IMR-90 (cell line): ENCODE results near the gene PDE4A. TPM values are rescaled to one million over a fixed set of nuclear protein-coding genes. Genes with fewer than 3 reads are reported as not detected.

ENCODE experiments used
- ATAC-seq: fragments of 200-7000 bp; cut with Tn5 transposase; 2 replicates; pipeline ENCODE4 v1.9.1; 2020; ENCODE audit warnings: low read depth, mild to moderate bottlenecking, moderate library complexity
- BruUV-seq: library from RNA; stranded (reverse); fragments of 400-500 nt; replicated peaks from 2 replicates; lab custom pipeline; 2021; lab: Mats Ljungman, UMichigan
- CTCF ChIA-PET: fragments of 300-600 bp; formaldehyde crosslinking; extraction: SDS; loops from one replicate; lab custom pipeline; 2021; ENCODE audit warnings: antibody characterized with exemption; lab: Yijun Ruan, JAX
- POLR2A ChIA-PET: fragments of 300-600 bp; sonication (Branson Sonifier 250); formaldehyde crosslinking; loops from one replicate; lab custom pipeline; 2022; ENCODE audit warnings: antibody characterized with exemption; ENCODE audit not compliant: unreplicated experiment; lab: Charles Lee
- DNase-seq: peaks from one replicate; pipeline ENCODE4 v3.0.0; 2013
- H2AFZ ChIP-seq: replicated peaks from 2 replicates; pipeline ENCODE3; 2013; ENCODE audit warnings: low read length, mild to moderate bottlenecking; ENCODE audit not compliant: poor library complexity
- H2AK5ac ChIP-seq: 2 replicates; pipeline ENCODE4 v1.6.1; 2013; ENCODE audit warnings: low read depth, low read length, inconsistent platforms
- H2AK9ac ChIP-seq: replicated peaks from 2 replicates; pipeline ENCODE3; 2013; ENCODE audit warnings: mild to moderate bottlenecking, low read depth, low read length, moderate library complexity; ENCODE audit not compliant: poor library complexity
- H2BK120ac ChIP-seq: 2 replicates; pipeline ENCODE4 v1.6.1; 2013; ENCODE audit warnings: low read depth, low read length, inconsistent platforms
- H2BK15ac ChIP-seq: 3 replicates; pipeline ENCODE4 v1.6.1; 2013; ENCODE audit warnings: low read depth, low read length, inconsistent platforms
- H2BK20ac ChIP-seq: 2 replicates; pipeline ENCODE4 v1.6.1; 2013; ENCODE audit warnings: low read depth, mild to moderate bottlenecking, inconsistent platforms, low read length, moderate library complexity
- H2BK5ac ChIP-seq: 2 replicates; pipeline ENCODE4 v1.6.1; 2013; ENCODE audit warnings: mild to moderate bottlenecking, low read depth, low read length, inconsistent platforms; ENCODE audit not compliant: poor library complexity, severe bottlenecking
- H3K14ac ChIP-seq: replicated peaks from 2 replicates; pipeline ENCODE4 v1.6.1; 2013; ENCODE audit warnings: low read depth, low read length, inconsistent platforms
- H3K18ac ChIP-seq: 2 replicates; pipeline ENCODE4 v1.6.1; 2013; ENCODE audit warnings: low read depth, low read length, control low read depth
- H3K23ac ChIP-seq: 2 replicates; pipeline ENCODE4 v1.6.1; 2013; ENCODE audit warnings: low read depth, low read length, inconsistent platforms
- H3K27ac ChIP-seq: 2 replicates; pipeline ENCODE4 v1.5.1; 2013; ENCODE audit warnings: mild to moderate bottlenecking, control low read depth, low read length; ENCODE audit not compliant: insufficient read depth
- H3K27me3 ChIP-seq: 2 replicates; pipeline ENCODE4 v1.6.1; 2013; ENCODE audit warnings: low read length; ENCODE audit not compliant: control insufficient read depth, insufficient read depth
- H3K36me3 ChIP-seq: 2 replicates; pipeline ENCODE4 v1.6.1; 2013; ENCODE audit warnings: low read length, mixed read lengths; ENCODE audit not compliant: control insufficient read depth, insufficient read depth
- H3K4ac ChIP-seq: 2 replicates; pipeline ENCODE4 v1.6.1; 2013; ENCODE audit warnings: low read depth, low read length, inconsistent platforms
- H3K4me1 ChIP-seq: 2 replicates; pipeline ENCODE4 v1.6.1; 2013; ENCODE audit warnings: low read length, mixed read lengths; ENCODE audit not compliant: control insufficient read depth, insufficient read depth
- H3K4me2 ChIP-seq: 2 replicates; pipeline ENCODE4 v1.6.1; 2013; ENCODE audit warnings: low read depth, mild to moderate bottlenecking, control low read depth, low read length, moderate library complexity
- H3K4me3 ChIP-seq: 2 replicates; pipeline ENCODE4 v1.5.1; 2013; ENCODE audit warnings: low read depth, mild to moderate bottlenecking, control low read depth, low read length, moderate library complexity; ENCODE audit not compliant: insufficient read depth
- H3K56ac ChIP-seq: 2 replicates; pipeline ENCODE4 v1.6.1; 2013; ENCODE audit warnings: low read length, inconsistent platforms; ENCODE audit not compliant: insufficient read depth; ENCODE audit errors: extremely low read depth
- H3K79me1 ChIP-seq, 2 experiments: 2 replicates each; pipeline ENCODE4 v1.6.1; 2013; ENCODE audit warnings: low read length in 2 of 2, inconsistent platforms in 1 of 2, low read depth in 1 of 2
- H3K9ac ChIP-seq: 2 replicates; pipeline ENCODE4 v1.6.1; 2013; ENCODE audit warnings: low read depth, low read length, control low read depth
- H3K9me1 ChIP-seq: 2 replicates; pipeline ENCODE4 v1.6.1; 2013; ENCODE audit warnings: low read length, inconsistent platforms; ENCODE audit not compliant: insufficient read depth
- H3K9me3 ChIP-seq: 2 replicates; pipeline ENCODE4 v1.6.1; 2013; ENCODE audit warnings: low read length; ENCODE audit not compliant: control insufficient read depth, insufficient read depth
- H4K20me1 ChIP-seq: 2 replicates; pipeline ENCODE4 v1.6.1; 2013; ENCODE audit warnings: low read length, inconsistent platforms; ENCODE audit not compliant: insufficient read depth
- H4K5ac ChIP-seq: 2 replicates; pipeline ENCODE4 v1.6.1; 2013; ENCODE audit warnings: mild to moderate bottlenecking, low read depth, low read length, control low read depth
- H4K8ac ChIP-seq, 2 experiments: 2 replicates each; pipeline ENCODE4 v1.6.1; 2013; ENCODE audit warnings: low read depth in 2 of 2, low read length in 2 of 2, control low read depth in 1 of 2, inconsistent platforms in 1 of 2
- H4K91ac ChIP-seq: 2 replicates; pipeline ENCODE4 v1.6.1; 2013; ENCODE audit warnings: low read depth, low read length, inconsistent platforms; ENCODE audit not compliant: insufficient read depth
- CEBPB ChIP-seq: IDR thresholded peaks from 2 replicates; pipeline ENCODE4 v1.6.1; 2012; ENCODE audit warnings: low read depth, low read length, improper control_type of control experiment
- CHD1 ChIP-seq: IDR thresholded peaks from 2 replicates; pipeline ENCODE4 v1.6.1; 2012; ENCODE audit warnings: low read depth, low read length, improper control_type of control experiment
- MAFK ChIP-seq: IDR thresholded peaks from 2 replicates; pipeline ENCODE4 v1.6.1; 2012; ENCODE audit warnings: low read depth, low read length, improper control_type of control experiment
- MAZ ChIP-seq: IDR thresholded peaks from 2 replicates; pipeline ENCODE4 v1.6.1; 2012; ENCODE audit warnings: low read depth, mild to moderate bottlenecking, low read length, improper control_type of control experiment, moderate library complexity, borderline replicate concordance
- MXI1 ChIP-seq: IDR thresholded peaks from 2 replicates; pipeline ENCODE4 v1.6.1; 2012; ENCODE audit warnings: low read depth, mild to moderate bottlenecking, low read length, moderate library complexity, borderline replicate concordance
- WGBS, 2 experiments: methylation state at CpG; one replicate each; pipeline versions ENCODE4 v1.1.5 to v1.1.7; 2013; ENCODE audit warnings: missing lambda C conversion rate in 2 of 2; ENCODE audit not compliant: insufficient read length in 1 of 2; ENCODE audit errors: extremely low coverage in 2 of 2; 5-methylcytosine and 5-hydroxymethylcytosine counted together
- dilution Hi-C: fragments of 300-500 bp; cut with HindIII; formaldehyde crosslinking; loops from one replicate; pipeline ENCODE4 v1.14.3; 2018; ENCODE audit warnings: low sequenced_read_pairs; ENCODE audit not compliant: unreplicated experiment
- in situ Hi-C: fragments of 300-500 bp; cut with MboI; formaldehyde crosslinking; loops from 3 replicates; pipeline ENCODE4 v1.14.3; 2019; ENCODE audit warnings: low sequenced_read_pairs, inconsistent platforms, mixed read lengths
- intact Hi-C: fragments of 100-400 bp; cut with micrococcal nuclease; formaldehyde crosslinking; loops from 2 replicates; pipeline ENCODE4 v1.10.0; 2022
- polyA plus RNA-seq, 3 experiments: library from polyadenylated mRNA; depleted of rRNA; stranded (reverse); fragments of >200 nt; gene quantifications; 2 replicates each; pipeline ENCODE4 v1.2.3, GENCODE V29; 2012; ENCODE audit warnings: low replicate concordance in 1 of 3
- total RNA-seq: library from RNA; depleted of rRNA; stranded (reverse); fragments of >200 nt; gene quantifications from 2 replicates; pipeline ENCODE4 v1.2.3, GENCODE V29; 2012

Gene PDE4A
- total and polyA plus RNA-seq, 2 of the 4 experiments (the other 2 are of a cell fraction) = 1.8 to 7.0 TPM

DNA sequence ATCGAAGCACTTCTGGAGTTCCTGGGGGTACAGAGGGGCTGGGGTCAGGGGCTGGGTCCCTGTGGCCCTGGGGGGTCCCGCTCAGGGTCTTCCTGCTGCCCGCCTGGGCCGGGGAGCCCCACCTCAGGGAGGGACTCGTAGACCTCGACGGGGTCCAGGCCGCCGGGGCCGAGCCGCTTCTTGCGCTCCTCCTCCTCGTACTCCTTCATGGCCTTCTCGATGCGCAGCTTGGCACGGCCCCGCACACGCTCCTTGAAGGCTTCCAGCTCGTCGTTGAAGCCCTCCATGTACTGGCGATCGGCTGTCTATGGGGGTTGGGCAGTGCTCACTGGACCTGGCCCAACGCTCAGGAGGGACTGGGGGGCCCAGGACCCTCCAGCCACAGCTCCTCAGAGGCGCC, 27.2 kb upstream of the PDE4A start:
- ChIA-PET CTCF (no interaction called here), POLR2A (no interaction called here)
- H2BK120ac ChIP-seq = no peak overlapping the region
- no peak overlapping the region for H3K9ac ChIP-seq
- WGBS, 2 experiments = 100% methylated on average over 15 of the region's 24 CpGs; no CpG with 5 or more reads in 1 of the 2 experiments
- no peak overlapping the region for H2BK15ac ChIP-seq
- no peaks in the 10 kb centered on the region for H3K27me3 ChIP-seq
- ATAC-seq (no peak), DNase-seq (no peak)
- peaks cover 45% of the 10 kb centered on the region for H3K36me3 ChIP-seq
- no peak overlapping the region for H3K4ac ChIP-seq
- no peak overlapping the region for H4K91ac ChIP-seq
- peaks cover 42% of the 10 kb centered on the region for H4K20me1 ChIP-seq
- dilution Hi-C loops = no loop called here
- no peak overlapping the region for H3K18ac ChIP-seq
- BruUV-seq = no TSS peak
- H3K14ac ChIP-seq = no peak overlapping the region
- TF ChIP-seq MXI1 (no peak), CHD1 (no peak), CEBPB (no peak), MAFK (no peak), MAZ (no peak)
- H3K9me1 ChIP-seq = 0 out of 2 replicates have a peak, but pooled peaks cover under 1% of the 10 kb centered on the region
- H3K79me1 ChIP-seq = peaks cover 7 to 22% of the 10 kb centered on the region in 2 experiments; a peak in 3 of 4 replicates
- H3K4me3 ChIP-seq = no peak overlapping the region
- H2AK5ac ChIP-seq = no peak overlapping the region
- H4K8ac ChIP-seq = no peak overlapping the region
- H3K4me1 ChIP-seq = no peaks in the 10 kb centered on the region
- no peak overlapping the region for H2BK5ac ChIP-seq
- H3K56ac ChIP-seq = no peak overlapping the region
- in situ Hi-C loops = no loop called here
- H3K9me3 ChIP-seq = no peaks in the 10 kb centered on the region
- no peak overlapping the region for H3K27ac ChIP-seq
- H4K5ac ChIP-seq = no peak overlapping the region
- H3K23ac ChIP-seq = no peak overlapping the region
- no peak overlapping the region for H2AK9ac ChIP-seq
- no peak overlapping the region for H2AFZ ChIP-seq
- H2BK20ac ChIP-seq = no peak overlapping the region
- H3K4me2 ChIP-seq = no peak overlapping the region
- intact Hi-C loops = no loop called here
